ACHN (cell line): ENCODE measurements around the gene NTNG1.
"Not testable (repeated sequence)": the region's sequence is repeated elsewhere in the genome, so short reads cannot be mapped to it uniquely, and the experiment has no call there.

Experiments used
- DNase-seq: peaks from one replicate; pipeline ENCODE4 v3.0.0-alpha.2; 2015
- in situ Hi-C: cut with HindIII; loops from 2 replicates; pipeline ENCODE4 v1.10.0; 2017; ENCODE audit warnings: low sequenced_read_pairs, low pct_ligation_motif_present, low pct_unique_long_range_greater_than_20kb

Gene NTNG1

DNA sequence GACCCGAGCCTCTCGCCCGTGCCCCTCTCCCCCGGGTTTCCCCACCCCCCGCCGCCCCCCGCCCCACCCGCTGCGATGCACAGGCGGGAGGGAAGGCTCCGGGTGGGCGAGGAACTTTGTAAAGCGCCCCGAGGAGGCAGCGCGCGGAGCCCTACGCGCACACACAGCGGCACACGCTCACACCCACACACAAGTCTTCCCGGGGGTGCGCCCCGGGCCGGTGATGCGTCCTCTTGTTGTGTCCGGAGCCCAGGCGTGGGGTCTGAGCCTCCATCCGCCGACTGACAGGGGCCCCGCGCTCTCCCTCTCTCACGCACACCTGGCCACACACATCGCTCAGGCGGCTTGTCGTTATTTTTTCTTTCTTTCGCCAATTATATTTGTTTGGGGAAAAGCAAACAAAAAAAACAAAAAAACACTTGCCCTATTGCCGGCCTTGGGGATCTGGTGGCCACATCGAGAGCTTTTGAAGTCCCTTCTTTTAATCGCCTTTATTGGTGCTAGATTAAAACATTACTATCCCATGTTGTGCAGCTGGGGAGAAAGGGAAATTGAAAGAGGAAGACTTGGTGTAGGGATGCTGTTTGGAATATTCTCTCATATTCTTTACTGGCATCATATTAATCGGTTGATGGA is 770 bp downstream of the NTNG1 start:
- DNase-seq: peak; percentile 24

GRCh38 chr1:107142140-107142542 is 1.3 kb downstream of the NTNG1 start:
- in situ Hi-C loops: no loop called here
- peak; percentile 63 for DNase-seq

More for the DNA sequence above, 770 bp downstream of the NTNG1 start:
- in situ Hi-C loops: no loop called here

DNA sequence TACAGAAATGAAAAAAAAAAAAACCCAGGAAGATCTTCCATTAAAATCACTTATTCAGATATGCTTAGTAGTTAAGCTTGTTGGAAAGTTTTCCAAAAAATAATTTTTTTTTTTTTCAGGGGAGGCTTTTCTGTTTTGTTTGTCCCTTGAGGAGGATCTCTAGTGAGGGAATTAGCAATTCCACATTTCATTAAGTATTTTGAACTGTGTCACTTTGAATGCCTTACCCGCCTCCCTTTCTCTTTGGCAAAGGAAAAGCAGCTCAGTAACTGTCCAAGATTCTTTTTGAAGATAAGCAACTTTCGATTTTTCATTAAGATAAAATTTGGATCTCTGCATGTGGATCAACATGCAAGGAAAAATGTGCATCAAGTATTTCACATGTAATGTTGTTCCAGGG is 1.8 kb downstream of the NTNG1 start:
- in situ Hi-C loops: no loop called here
- DNase-seq: no peak

GRCh38 chr1:107145637-107146036 is 4.8 kb downstream of the NTNG1 start:
- in situ Hi-C loops: no loop called here

DNA sequence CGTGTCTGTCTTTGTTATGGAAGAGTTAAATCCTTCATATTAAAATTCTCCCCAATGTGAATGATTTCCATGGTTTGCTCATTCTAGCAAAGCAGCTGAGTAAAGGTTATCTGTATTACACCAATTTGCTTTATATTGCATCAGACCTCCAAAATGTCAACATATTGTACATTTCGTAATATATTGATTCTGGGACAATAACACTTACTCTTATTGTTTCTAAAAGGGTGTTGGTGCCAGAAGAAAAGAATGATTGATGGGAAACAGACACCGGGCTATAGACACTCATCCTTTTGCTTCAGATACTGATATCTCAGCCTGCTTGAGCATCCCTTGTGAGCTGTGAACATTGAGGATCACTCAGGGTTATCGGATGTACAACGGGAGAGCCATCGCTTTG is 7.0 kb downstream of the NTNG1 start:
- in situ Hi-C loops: no loop called here
- DNase-seq: no peak

More at GRCh38 chr1:107145637-107146036, 4.8 kb downstream of the NTNG1 start:
- no peak for DNase-seq

DNA sequence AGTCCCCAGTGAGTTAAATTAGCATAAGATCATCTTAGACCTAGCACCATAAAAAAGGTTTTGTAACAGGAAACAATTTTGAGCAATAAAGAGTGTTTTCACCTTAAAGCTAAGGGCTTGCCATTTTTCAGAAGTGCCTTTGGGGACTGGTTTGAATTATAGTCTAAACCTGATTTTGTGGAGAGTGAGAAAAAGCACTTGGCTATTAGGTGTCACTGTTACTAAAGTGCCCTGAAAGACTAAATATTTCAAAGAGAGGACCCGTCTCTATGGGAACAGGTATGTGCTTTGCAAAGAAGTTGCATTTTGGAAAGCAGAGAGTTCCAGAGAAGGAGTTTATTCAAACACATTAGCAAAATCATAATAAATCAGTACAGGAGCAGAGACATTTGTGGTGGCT is 9.1 kb downstream of the NTNG1 start:
- DNase-seq: no peak
- in situ Hi-C loops: no loop called here

- DNase-seq: no peak
- in situ Hi-C loops: no loop called here
Observed at GRCh38 chr1:107151295-107151694, 10.5 kb downstream of the NTNG1 start.

DNA sequence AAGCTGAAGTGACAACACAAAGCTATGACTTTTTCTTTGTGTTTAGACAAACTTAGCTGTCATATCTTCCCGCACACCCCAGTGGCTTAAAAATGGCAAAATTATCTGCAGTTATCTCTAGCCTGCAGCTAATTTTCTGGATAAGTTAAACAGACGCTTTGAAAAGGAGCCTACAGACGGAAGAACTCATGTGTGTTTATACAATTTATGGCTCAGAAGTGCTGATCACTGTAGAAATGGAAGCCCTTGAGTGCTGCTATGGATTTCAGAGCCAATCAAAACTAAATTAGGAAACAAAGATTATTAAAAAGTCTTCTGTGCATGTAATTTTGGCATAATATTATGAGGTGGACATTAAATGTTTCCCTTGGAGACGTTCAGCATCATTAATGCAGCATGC is 11.6 kb downstream of the NTNG1 start:
- no peak for DNase-seq
- in situ Hi-C loops: no loop called here

DNA sequence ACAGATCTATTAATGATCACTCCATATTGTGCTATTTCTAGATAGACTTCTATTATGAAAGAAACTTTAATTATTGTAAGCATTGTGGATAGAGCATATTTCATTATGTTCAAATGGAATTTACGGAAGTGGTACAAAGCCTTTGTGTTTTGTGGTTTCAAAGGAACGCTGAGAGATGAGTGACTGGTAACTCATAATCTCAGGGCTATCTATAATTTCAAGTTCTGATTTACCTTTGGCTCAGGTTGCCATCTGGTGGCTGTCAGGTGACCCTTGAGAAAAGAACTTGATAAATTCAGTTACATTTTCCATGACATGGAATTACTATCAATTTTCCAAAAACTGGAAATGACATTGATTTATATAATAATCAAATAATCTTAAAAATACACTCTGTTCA is 12.2 kb downstream of the NTNG1 start:
- DNase-seq: peak; percentile 19
- in situ Hi-C loops: no loop called here

DNA sequence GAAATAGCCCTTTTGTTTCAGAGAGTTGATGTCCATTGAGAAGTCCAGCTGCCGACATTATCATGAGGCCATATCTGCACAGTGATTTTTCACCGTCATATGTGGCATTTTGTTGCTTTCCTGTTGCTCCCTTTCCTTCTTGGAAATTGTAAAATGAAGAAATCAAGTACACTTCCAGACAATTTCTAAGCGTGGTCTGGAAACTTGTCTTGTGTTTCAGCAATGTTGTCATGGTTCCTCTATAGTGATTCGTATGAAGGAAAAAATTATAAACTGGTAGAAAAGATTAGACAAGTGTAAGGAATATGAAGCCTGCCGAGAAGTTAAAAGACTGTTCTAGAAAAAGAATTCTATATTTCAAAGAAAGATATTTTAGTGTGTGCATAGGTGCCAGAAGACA is 17.7 kb downstream of the NTNG1 start:
- DNase-seq: no peak
- in situ Hi-C loops: no loop called here

- DNase-seq: no peak
- in situ Hi-C loops: no loop called here
Observed at GRCh38 chr1:107158991-107159390, 18.2 kb downstream of the NTNG1 start.

- in situ Hi-C loops: no loop called here
- DNase-seq: no peak
Observed at GRCh38 chr1:107162745-107163144, 21.9 kb downstream of the NTNG1 start.

- in situ Hi-C loops, DNase-seq: not testable (repeated sequence)
Observed at GRCh38 chr1:107164901-107165300, 24.1 kb downstream of the NTNG1 start.

- no peak for DNase-seq
- in situ Hi-C loops: no loop called here
Observed at GRCh38 chr1:107169615-107170014, 28.8 kb downstream of the NTNG1 start.

GRCh38 chr1:107171333-107171732 is 30.5 kb downstream of the NTNG1 start:
- in situ Hi-C loops: no loop called here
- DNase-seq: no peak

DNA sequence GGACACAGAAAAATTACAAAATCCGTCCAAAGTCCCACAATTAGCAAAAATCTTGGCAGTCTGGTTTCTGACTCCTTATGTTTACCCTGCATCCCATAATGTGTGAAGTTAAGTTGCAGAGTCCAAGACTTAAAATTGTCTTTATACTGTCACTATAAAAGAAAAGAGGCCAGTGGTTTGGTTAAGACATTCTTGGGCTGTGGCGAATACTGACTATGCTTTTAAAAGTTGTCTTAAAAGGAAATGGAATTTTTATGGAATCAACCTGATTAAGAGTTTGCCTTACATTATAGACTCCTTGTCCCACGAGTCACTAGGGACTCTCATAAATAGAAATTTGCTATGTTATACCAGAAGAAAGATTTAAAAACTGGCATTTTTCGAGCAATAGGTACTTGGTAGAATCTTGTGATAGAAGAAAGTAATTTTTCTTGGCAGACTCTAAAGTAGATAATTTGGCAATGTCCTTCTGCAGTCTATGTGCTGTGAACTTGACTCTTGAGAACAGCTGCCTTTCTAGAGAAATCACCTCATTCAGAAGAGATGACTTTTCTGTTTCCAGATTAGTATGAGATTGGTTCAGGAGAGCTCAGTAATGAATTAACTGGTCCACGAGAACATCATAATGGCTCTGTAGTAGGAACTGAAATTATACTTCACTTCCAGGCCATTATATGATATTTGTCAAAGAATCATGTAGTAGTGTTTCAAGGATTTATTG is 31.8 kb downstream of the NTNG1 start:
- in situ Hi-C loops: no loop called here
- no peak for DNase-seq

GRCh38 chr1:107175102-107175909 is 34.5 kb downstream of the NTNG1 start:
- in situ Hi-C loops: no loop called here
- DNase-seq: no peak

DNA sequence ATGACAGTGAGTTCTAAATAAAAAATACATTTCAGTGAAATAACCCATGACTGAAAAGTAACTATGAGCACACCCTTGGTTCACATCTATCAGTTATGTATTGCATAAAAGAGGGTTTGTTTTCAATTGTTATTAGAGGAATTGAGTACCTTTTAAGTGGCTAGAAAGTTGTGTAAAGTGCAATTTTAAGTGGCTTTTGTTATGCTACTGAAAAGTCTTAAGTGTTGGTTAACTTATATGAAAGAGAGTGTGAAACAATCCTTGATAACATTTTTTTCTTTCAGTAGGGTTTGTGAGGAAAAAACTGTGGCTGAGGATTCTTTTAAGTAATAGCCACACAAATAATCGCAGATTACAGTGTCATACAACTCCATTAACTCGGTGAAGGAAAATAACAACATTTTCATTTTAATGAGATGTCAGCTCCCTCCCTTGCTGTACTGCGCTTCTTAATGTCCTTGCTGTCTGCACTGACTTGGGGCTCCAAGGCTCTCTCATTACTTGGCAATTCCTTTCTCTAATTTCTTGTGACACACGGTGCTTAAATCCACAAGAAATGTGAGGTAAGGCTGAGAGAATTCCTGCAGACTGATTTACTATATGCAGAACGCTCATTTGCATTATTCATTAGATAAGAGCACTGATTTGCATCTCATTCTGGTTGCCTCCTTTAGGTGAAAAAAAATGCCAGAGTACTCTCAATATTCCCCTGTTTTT is 40.6 kb downstream of the NTNG1 start:
- DNase-seq: no peak
- in situ Hi-C loops: no loop called here

DNA sequence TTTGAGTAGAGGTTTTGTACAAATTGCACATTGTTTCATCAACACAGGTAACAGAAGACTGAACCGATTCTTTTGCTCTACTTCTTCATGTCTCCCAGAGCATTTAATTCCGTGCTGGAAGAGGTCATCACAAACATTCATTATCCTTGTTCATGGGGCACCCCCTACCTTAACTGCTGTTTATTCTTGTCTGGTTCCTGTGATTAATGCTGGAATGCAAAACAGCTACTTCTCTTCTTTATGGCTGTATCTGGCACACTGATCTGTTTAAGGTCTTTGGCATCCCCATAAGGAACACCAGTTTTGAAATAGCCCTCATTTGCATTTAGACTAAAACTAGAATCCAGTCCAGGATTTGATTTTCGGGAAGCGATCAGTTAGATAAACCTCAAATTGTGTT is 42.2 kb downstream of the NTNG1 start:
- in situ Hi-C loops: no loop called here
- DNase-seq: no peak
